GM19193 (cell line): ENCODE data around the gene LYZL2.

Source experiments
- POLR2A ChIP-seq: IDR thresholded peaks from 4 replicates; pipeline ENCODE4 v1.6.1; 2011; ENCODE audit not compliant: insufficient read depth, insufficient read length; ENCODE audit errors: extremely low read depth

The LYZL2 gene

GRCh38 chr10:30576641-30577040 is 52.9 kb downstream of the LYZL2 start:
- TF ChIP-seq POLR2A, result no peak

GRCh38 chr10:30574432-30574796 is 55.1 kb downstream of the LYZL2 start:
- TF ChIP-seq POLR2A, result no peak

GRCh38 chr10:30573721-30574431 is 55.7 kb downstream of the LYZL2 start:
- TF ChIP-seq POLR2A, result no peak

- no peak for TF ChIP-seq POLR2A
Observed at GRCh38 chr10:30565449-30565848, 64.1 kb downstream of the LYZL2 start.

GRCh38 chr10:30562787-30563186 is 66.8 kb downstream of the LYZL2 start:
- no peak for TF ChIP-seq POLR2A
